AML-193 (cell line): Measurements from ENCODE around the gene GLA.

ENCODE experiments used
- DNase-seq, 2 experiments: peaks; one replicate each; lab custom pipeline; 2025; lab: John Stamatoyannopoulos, UW

The GLA gene

DNA sequence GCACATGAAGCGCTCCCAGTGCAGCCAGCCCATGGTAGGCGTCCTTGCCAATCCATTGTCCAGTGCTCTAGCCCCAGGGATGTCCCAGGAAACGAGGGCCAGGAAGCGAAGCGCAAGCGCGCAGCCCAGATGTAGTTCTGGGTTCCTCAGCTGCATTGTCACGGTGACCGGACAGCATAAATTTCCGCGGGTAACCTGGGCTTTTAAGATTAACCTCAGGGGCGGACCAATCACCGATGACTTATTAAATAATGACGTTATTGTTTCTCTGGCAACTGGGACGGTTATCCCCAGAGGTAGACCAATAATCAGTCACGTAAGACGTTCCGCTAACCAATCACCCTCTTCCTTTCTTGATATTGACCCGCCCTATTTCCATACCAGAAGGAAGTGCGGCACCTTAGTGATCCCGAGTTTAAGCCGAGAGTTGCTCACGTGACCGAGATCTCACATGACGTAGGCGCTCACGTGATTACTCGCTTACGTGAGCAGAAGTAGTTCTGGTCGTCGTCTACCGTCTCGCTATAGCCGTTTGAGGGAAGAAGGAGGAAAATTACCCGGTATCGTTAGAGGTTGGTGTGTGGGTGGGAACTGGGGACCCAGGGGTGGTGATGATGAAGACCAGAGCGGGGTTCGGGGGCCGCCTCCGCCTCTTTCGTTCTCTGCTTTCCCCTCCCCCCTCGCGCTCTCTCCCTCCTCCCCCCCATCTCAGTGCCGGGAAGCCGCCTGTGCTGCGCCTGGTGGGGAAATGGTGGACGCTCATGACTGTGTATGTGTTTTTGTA is at the start of gene GLA, which contains the start of gene HNRNPH2:
GLA (minus strand) TSS at position 178 of the 784 bp plus-strand sequence; CDS start at position 156, 22 bp downstream.
HNRNPH2 (plus strand) TSS at position 475 of the 784 bp plus-strand sequence. CDS start 3,767 bp downstream, outside the sequence.
- peak; percentile 90 to 93 for DNase-seq

DNA sequence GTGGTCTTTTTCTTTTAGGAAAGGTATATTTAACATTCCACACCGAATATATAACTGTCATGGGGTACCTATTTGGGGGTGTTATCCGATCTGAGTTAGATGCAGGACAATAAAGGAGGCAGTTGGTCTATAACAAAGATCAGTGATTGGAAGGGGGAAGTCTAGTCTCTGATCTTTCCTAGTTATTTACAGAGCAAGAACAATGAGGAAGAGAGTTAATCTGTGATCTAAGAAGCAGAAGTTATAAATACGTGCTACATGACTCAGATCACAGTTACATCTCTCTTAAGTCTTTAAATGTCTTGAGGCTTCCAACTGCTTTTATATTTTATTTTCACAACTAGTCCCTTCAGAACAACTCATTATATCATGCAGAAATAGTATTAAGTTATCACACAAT is 44.3 kb upstream of the GLA start:
- DNase-seq = peak; percentile 10 to 15

GRCh38 chrX:101450961-101451360 is 43.2 kb upstream of the GLA start:
- DNase-seq = peak; percentile 3 to 7

- no peak for DNase-seq
These were observed 42.4 kb upstream of the GLA start for GRCh38 chrX:101450085-101450484.

- DNase-seq = no peak
These were observed 41.6 kb upstream of the GLA start for GRCh38 chrX:101449279-101449678.

- no peak for DNase-seq
These were observed 34.4 kb upstream of the GLA start for GRCh38 chrX:101442085-101442484.

DNA sequence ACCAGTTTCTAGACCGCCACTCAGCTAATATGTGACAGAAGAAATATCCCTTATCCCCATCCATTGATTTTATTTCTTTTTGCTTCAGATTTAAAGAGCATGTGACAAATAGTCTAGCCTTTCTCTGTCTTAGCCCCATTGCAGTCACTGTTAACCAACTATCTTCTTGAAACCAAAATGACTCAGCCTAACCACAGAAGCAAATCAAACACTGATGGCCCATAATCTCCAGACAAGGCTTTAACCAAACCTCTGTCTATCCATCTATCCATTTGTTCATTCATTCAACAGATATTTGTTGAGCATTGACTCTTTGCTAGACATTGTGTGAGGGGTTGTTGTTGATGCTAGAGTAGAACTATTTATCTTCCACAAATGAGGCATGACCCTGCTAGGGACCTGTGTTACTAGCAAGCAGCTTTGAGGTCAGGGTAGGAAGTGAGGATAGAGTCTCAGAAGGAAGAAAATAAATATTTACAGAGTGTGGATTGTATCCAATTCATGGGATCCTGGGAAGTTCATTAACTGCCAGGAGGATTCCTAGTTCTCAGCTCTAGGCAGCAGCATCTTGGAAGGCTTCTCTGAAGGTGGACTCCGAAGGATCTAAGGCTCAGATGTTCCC is 22.8 kb upstream of the GLA start:
- peak; percentile 9 to 15 for DNase-seq

GRCh38 chrX:101429934-101430333 is 22.2 kb upstream of the GLA start:
- no peak for DNase-seq

DNA sequence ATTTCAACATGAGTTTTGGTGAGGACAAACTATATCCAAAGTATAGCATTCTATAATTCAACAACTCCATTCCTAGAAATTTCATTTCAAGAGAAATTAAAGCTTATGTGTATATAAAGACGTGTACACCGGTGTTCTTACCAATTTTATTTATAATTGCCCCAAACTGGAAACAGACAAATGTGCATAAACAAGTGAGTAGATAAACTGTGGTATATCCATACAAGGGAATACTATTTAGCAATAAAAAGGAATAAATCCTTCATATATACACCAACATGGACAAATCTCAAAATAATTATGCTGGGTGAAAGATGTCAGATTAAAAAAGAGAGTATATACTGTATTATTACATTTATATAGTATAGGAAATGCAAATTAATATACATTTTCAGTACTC is 20.2 kb upstream of the GLA start:
- DNase-seq = no peak

- DNase-seq = no peak
These were observed 11.8 kb upstream of the GLA start for GRCh38 chrX:101419489-101419888.

- peak; percentile 5 to 28 for DNase-seq
These were observed 10.5 kb upstream of the GLA start for GRCh38 chrX:101417981-101418841.

- DNase-seq = no peak
These were observed 9.5 kb upstream of the GLA start for GRCh38 chrX:101417190-101417589.

DNA sequence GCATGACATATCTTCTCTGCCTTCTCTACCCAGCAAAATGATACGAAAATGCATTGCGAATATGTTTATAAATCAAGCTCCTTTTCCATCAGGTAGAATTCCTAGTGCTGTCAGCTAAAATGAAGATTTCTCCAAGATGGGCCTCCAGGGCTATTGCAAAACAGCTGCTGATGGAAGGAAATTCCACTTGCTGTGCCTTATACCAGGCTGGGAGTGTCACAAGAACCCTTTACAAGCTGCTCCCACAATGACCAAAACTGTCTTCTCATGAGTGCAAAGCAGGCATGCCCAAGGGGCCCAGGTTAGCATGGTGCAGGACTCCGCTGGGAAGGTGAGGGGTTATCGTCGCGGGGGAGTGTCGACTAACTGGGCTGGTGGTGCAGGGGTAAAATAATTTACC is 9.0 kb upstream of the GLA start:
- DNase-seq = no peak

GRCh38 chrX:101415180-101416145 is 7.7 kb upstream of the GLA start:
- DNase-seq = peak; percentile 28 to 50

GRCh38 chrX:101411984-101412383 is 4.3 kb upstream of the GLA start:
- no peak for DNase-seq

- no peak for DNase-seq
These were observed 2.7 kb upstream of the GLA start for GRCh38 chrX:101410461-101410860.

DNA sequence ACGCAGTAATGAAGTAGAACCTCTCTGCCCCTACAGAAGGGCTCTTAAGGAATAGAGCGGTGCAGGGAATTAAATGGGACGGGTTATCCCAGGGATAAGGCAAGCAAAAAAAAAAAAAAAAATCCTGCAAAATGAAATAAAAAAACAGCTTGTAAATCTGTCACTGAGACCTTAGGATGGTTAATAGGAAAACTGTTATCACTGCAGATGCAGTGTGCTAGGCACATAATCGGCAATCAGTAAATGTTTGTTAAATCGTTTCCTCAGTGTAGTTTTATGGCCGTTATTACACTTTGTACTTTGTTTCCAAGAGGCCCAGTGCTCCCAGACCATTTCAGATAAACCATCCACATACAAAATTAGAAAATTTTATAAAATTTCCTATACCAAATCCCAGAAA is 1.3 kb upstream of the GLA start:
- DNase-seq = no peak

DNA sequence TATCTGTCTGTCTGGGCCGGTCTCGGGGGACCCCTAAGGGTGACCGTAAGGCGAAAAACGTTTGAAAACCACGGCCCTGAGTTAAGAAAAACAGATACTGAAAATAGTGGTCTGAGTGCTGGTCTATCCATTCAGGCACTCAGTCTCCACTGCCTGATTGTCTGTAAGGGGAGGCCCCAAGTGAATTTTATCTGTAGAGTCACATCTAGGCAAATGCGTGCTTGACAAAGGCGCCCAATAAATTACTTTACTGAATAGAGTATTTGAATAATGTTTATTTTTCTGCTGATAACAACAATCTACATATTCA is 762 bp upstream of the GLA start:
- no peak for DNase-seq

- peak in 1 of 2 experiments; percentile 7 for DNase-seq
These were observed 468 bp downstream of the GLA start for GRCh38 chrX:101407167-101407747.

- no peak for DNase-seq
These were observed 7.9 kb downstream of the GLA start for GRCh38 chrX:101399825-101400224.

DNA sequence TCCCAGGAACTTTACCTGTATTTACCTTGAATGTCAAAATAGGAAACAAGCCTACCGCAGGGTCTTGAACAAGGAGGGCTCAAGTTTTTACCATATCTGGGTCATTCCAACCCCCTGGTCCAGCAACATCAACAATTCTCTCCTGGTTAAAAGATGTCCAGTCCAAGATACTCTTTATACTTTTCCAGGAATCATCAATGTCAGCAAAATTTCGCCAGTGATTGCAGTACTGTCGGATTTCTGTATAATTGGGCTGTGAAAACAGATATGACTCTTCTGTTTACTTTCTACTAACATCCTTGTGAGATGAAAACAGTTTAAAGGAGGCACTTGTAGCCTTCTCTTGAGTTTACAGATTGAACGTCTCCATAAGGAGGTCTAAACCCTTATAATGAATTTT is 9.0 kb downstream of the GLA start:
- DNase-seq = no peak
